ENCODE results near the gene ELK3. TPM values are rescaled to one million over a fixed set of nuclear protein-coding genes. Genes with fewer than 3 reads are reported as not detected.

Gene ELK3
- total RNA-seq, 1 donor from 2014 or later: 21.2 TPM

DNA sequence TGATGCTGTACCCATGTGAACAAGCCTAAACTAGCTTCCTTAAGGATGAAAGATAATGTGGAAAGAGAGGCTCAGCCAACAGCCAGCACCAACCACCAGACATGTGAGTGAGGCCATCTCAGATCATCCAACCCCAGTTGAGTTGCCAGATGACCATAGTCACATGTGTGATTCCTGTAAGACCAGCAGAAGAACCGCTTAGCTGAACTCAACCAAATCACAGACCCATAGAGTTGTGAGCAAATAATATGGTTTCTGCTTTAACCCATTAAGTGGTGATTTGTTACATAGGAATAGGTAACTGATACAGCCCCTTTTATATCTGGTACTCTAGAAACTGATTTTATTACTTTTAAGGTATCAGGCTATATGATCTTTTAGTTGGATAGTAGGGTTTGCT is 17.6 kb upstream of the ELK3 start:
- Histone ChIP-seq H3K4me3 (no peak overlapping the region), H3K27me3 (no peaks in the 10 kb centered on the region), H3K27ac (no peak overlapping the region), H3K9me3 (peaks cover 0 to 3% of the 10 kb centered on the region in 2 donors), H3K36me3 (no peaks in the 10 kb centered on the region), H3K4me1 (no peaks in the 10 kb centered on the region)
- no peak for DNase-seq (ENCODE audit: low spot score in 2 of 2)
- TF ChIP-seq, protein P1, sequence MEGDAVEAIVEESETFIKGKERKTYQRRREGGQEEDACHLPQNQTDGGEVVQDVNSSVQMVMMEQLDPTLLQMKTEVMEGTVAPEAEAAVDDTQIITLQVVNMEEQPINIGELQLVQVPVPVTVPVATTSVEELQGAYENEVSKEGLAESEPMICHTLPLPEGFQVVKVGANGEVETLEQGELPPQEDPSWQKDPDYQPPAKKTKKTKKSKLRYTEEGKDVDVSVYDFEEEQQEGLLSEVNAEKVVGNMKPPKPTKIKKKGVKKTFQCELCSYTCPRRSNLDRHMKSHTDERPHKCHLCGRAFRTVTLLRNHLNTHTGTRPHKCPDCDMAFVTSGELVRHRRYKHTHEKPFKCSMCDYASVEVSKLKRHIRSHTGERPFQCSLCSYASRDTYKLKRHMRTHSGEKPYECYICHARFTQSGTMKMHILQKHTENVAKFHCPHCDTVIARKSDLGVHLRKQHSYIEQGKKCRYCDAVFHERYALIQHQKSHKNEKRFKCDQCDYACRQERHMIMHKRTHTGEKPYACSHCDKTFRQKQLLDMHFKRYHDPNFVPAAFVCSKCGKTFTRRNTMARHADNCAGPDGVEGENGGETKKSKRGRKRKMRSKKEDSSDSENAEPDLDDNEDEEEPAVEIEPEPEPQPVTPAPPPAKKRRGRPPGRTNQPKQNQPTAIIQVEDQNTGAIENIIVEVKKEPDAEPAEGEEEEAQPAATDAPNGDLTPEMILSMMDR (IDR thresholded peaks at IDR 0.05): no peak
- intact Hi-C loops (cut with DNase I): no loop called here

- no peaks in the 10 kb centered on the region for H3K36me3 ChIP-seq
- H3K27me3 ChIP-seq: no peaks in the 10 kb centered on the region
- intact Hi-C loops (cut with DNase I): no loop called here
- no peak overlapping the region for H3K27ac ChIP-seq
- H3K9me3 ChIP-seq: peaks cover 0 to 3% of the 10 kb centered on the region in 2 donors
- H3K4me1 ChIP-seq: no peaks in the 10 kb centered on the region
- DNase-seq (ENCODE audit: low spot score in 2 of 2): no peak
- TF ChIP-seq, protein P1 (IDR thresholded peaks at IDR 0.05): no peak
- H3K4me3 ChIP-seq: no peak overlapping the region
Measured at GRCh38 chr12:96177013-96177412, 17.2 kb upstream of the ELK3 start.

DNA sequence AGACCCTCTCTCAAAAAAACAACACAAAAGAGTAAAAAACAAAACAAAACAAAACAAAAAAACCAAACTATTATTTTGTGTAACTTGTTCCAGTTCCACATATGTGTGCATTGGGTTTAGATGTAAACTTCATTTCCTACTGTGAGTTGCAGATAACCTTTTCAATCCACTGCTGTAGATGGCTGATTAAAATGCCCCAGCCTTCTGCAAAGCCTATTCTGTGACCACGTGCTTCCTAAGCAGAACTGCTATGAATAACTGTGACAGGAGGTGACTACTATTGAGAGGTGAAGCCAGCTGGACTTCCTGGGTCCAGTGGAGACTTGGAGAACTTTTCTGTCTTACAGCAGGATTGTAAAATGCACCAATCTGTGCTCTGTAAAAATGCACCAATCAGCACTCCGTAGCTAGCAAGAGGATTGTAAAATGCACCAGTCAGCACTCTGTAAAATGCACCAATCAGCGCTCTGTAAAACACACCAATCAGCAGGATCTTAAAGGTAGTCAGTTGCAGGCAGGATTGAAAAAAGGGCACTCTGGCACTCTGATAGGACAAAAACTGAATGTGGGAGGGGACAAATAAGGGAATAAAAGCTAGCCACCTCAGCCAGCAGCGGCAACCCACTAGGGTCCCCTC is 10.3 kb upstream of the ELK3 start:
- H3K27ac ChIP-seq: no peak overlapping the region
- H3K27me3 ChIP-seq: no peaks in the 10 kb centered on the region
- H3K9me3 ChIP-seq: no peaks in the 10 kb centered on the region
- H3K4me1 ChIP-seq: no peaks in the 10 kb centered on the region
- DNase-seq (ENCODE audit: low spot score in 2 of 2): no peak
- no peak overlapping the region for H3K4me3 ChIP-seq
- intact Hi-C loops (cut with DNase I): no loop called here
- no peaks in the 10 kb centered on the region for H3K36me3 ChIP-seq
- TF ChIP-seq, protein P1 (IDR thresholded peaks at IDR 0.05): no peak

GRCh38 chr12:96185914-96186313 is 8.3 kb upstream of the ELK3 start:
- intact Hi-C loops (cut with DNase I): no loop called here
- H3K27ac ChIP-seq: no peak overlapping the region
- H3K4me3 ChIP-seq: no peak overlapping the region
- no peak for DNase-seq (ENCODE audit: low spot score in 2 of 2)
- no peaks in the 10 kb centered on the region for H3K9me3 ChIP-seq
- no peaks in the 10 kb centered on the region for H3K27me3 ChIP-seq
- H3K36me3 ChIP-seq: no peaks in the 10 kb centered on the region
- H3K4me1 ChIP-seq: no peaks in the 10 kb centered on the region
- TF ChIP-seq, protein P1 (IDR thresholded peaks at IDR 0.05): no peak

DNA sequence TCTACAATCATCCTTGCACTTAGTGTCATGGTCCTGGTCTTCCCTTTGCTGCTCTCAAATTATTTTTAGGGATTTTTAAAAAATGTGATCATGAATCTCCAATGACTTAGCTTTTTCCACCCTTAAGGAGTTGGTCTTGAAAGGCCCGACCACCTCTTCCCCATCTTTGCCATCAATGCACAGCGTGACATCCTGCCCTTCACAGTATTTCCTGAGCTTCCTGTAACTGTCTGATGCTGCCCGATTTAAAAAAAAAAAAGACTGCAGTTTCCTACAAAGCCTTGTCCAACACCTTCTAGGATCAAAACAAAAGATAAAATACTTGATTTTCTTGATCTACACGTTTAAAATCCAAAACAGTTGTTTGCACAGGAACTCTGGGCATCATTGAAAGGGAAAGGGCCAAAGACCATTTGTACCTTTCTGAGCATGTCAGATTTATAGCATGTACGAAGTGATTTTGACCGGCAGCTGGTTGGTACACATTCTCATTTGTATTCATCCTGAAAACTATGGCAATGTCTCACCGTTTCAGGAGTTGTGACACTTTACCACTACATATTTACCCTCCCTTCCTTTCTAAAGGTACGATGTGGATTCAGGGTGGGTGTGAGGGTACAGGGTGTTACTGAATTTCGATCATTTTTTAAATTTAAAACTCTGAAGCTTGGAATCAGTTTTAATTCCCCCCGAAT is 7.4 kb upstream of the ELK3 start:
- H3K4me3 ChIP-seq: no peak overlapping the region
- no peaks in the 10 kb centered on the region for H3K36me3 ChIP-seq
- H3K27me3 ChIP-seq: no peaks in the 10 kb centered on the region
- no peak overlapping the region for H3K27ac ChIP-seq
- DNase-seq (ENCODE audit: low spot score in 2 of 2): no peak
- TF ChIP-seq, protein P1 (IDR thresholded peaks at IDR 0.05): no peak
- no peaks in the 10 kb centered on the region for H3K9me3 ChIP-seq
- intact Hi-C loops (cut with DNase I): no loop called here
- no peaks in the 10 kb centered on the region for H3K4me1 ChIP-seq

Data from ascending aorta (tissue), 2 donors.